Fibroblast of skin of left biceps (primary cell): ENCODE results near the gene ZSWIM1.
A peak's percentile ranks its signal among the peaks of the same experiment; 100 is the strongest.
"Not testable (repeated sequence)": the region's sequence is repeated elsewhere in the genome, so short reads cannot be mapped to it uniquely, and the experiment has no call there.

ENCODE experiments used
- DNase-seq, 2 experiments: peaks; one replicate each; pipeline ENCODE4 v3.0.0-alpha.2; 2013; ENCODE audit warnings: low read depth in 2 of 2

Gene ZSWIM1

DNA sequence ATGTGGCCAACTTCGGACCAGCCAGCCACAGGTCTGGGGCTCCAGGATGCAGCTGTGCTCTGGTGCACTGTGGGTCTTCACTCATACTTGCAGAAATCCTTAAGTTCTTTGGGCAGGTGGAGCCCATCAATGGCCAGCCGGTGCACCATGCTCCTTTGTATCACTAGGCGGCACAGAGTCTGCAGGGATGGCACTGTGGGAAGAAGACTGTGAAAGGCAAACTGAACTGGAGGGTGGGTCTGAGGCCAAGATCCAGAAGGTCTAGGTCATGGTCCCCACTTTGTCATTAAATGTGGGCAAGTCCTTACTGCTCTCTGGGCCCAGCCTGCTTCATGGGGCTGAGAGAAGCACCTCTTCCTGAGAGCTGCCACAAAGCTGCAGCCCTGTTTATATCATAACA, 7.7 kb downstream of the ZSWIM1 start:
- DNase-seq: no peak

DNA sequence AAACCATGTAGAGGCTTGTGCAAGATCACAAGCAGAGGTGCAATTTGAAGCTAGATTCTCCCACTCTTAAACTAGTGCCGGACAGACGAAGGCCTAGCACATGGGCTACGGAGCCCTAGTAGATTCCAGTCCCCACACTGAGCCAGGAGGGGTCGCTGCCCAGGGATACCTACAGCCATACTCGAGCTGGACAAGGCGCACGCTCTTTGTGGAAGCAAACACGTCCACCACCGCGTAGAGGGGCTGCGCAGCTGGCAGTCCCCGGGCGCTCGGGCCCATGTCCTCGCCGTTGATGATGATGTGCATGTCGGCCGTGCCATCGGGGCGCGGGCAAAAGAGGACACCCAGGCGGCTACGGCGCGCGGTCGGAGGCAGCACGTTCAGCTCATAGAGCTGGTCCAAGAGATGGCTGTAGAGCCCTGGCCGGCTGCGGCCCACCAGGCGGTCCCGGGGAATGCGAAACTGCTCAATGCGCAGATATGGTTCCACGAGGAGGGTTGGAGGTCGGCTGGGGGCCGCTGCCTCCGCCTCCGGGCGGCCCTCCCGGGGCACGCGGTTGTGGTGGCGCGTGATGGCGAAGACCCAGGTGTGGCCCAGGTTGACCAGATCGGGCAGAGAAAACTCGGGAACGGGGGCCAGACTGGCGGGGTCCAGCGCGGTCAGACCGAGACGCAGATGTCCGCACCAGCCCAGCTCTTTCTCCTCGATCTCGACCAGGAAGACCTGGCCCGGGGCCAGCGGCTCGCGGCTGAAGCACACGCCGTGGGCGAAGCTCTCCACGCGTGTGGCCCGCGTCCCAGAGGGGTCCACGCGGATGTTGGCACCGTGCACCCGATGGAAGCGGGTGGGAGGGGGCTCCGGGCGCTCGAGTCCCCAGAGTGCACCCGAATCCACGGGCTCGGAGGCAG, 9.3 kb downstream of the ZSWIM1 start:
- DNase-seq: peak; percentile 40 to 45

DNA sequence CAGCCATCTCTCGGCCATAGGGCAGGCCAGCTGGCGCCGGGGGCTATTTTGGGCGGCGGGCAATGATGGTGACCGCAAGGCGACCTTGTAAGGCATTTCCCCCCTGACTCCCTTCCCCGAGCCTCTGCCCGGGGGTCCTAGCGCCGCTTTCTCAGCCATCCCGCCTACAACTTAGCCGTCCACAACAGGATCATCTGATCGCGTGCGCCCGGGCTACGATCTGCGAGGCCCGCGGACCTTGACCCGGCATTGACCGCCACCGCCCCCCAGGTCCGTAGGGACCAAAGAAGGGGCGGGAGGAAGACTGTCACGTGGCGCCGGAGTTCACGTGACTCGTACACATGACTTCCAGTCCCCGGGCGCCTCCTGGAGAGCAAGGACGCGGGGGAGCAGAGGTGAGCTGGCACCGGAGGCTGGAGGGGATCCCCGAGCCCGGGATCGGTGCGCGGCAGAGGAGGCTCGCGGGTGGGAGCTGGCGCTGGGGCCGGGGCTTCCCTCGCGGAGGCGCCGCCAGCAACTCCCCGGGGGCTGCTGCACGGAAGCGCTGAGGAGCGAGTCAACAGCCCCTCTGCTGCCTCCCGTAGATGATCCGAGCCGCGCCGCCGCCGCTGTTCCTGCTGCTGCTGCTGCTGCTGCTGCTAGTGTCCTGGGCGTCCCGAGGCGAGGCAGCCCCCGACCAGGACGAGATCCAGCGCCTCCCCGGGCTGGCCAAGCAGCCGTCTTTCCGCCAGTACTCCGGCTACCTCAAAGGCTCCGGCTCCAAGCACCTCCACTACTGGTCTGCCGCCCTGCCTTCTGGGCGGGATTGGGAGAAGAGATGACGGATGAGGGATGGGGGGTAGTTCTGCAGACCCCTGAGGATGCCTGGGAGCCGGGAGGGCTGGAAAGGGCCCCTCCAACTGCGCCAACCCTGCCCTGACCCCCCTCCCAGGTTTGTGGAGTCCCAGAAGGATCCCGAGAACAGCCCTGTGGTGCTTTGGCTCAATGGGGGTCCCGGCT, 10.3 kb downstream of the ZSWIM1 start, which contains the start of the genes CTSA and NEURL2:
TSS of gene CTSA (plus strand) at position 351 of the 999 bp plus-strand sequence. CDS start at position 585, 234 bp downstream.
TSS of gene NEURL2 (minus strand) at position 224 of the 999 bp plus-strand sequence. CDS start at position 7, 217 bp downstream.
- peak; percentile 77 to 82 for DNase-seq

DNA sequence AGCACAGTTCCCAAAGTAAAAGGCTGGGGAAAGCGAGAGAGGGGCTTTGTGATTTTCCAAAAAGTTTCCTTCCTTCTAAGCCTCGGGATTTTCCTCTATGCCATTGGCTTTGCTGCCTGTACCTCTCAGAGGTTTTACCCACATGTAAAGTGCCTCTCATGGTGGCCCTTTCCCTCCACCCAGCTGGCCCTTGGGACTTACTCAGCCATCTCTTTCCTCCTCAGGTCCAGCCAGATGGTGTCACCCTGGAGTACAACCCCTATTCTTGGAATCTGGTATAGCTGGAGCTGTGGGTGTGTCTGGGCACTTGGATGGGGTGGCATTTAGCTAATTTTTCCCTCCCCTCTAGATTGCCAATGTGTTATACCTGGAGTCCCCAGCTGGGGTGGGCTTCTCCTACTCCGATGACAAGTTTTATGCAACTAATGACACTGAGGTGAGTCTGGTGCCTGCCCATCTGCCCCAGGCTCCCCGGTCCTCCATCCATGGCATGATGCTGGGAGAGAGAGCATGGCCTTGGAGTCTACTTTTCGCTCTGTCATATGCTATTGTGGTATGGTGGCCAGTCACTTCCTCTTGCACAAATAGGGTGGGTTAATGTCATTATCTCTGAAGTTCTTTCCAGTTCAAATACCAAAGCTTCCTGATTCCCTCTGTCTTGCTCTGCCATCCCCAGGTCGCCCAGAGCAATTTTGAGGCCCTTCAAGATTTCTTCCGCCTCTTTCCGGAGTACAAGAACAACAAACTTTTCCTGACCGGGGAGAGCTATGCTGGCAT, 11.2 kb downstream of the ZSWIM1 start:
- no peak for DNase-seq

DNA sequence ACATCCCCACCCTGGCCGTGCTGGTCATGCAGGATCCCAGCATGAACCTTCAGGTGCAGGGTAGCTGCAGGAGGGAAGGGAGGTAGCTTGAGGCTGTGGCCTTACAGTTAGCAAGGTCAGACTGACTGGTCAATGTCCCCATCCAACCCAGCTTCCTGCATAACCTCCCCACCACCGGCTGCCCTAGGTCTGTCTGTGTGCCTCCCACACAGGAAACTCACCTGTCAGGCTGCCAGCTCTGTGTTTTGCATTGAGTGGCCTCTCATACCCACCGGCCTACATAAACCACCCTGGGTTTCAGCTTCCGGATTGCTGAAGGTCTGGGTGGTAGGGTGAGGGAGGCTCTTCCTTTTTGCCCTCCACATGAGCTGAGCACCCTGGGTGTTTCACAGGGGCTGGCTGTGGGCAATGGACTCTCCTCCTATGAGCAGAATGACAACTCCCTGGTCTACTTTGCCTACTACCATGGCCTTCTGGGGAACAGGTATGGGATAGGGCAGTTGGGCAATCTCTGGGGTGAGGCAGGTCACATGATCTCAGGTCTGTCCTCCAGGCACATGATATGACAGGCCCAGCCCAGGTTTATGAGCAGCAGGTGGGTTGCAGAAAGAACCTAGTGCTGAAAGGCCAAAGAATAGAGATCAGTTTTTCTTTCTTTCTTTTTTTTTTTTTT, 11.9 kb downstream of the ZSWIM1 start:
- DNase-seq: no peak

DNA sequence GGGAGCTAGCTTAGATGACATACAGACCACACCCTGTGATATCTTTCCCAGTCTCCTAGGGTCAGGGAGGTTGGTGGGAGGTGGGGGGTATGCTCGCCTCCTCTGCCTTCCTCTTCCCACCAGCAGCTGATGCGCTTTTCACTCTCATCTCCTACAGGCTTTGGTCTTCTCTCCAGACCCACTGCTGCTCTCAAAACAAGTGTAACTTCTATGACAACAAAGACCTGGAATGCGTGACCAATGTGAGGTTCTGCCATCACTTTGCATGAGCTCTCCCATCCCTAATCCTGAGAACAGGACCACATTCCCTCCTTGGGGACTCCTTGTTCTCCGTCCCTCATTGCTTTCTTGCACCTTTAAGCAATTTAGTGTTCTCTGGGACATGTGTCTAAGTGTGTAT, 12.8 kb downstream of the ZSWIM1 start:
- DNase-seq: no peak

DNA sequence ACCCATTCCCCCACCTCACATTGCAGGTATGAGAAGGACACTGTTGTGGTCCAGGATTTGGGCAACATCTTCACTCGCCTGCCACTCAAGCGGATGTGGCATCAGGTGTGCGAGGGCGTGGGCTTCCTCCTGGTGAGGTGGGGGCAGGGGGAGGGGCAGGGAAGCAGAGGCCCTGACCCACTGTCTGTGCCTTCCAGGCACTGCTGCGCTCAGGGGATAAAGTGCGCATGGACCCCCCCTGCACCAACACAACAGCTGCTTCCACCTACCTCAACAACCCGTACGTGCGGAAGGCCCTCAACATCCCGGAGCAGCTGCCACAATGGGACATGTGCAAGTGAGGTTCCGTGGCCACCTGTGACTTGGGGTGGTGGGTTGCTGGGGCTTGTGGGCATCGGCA, 13.8 kb downstream of the ZSWIM1 start:
- DNase-seq: no peak

DNA sequence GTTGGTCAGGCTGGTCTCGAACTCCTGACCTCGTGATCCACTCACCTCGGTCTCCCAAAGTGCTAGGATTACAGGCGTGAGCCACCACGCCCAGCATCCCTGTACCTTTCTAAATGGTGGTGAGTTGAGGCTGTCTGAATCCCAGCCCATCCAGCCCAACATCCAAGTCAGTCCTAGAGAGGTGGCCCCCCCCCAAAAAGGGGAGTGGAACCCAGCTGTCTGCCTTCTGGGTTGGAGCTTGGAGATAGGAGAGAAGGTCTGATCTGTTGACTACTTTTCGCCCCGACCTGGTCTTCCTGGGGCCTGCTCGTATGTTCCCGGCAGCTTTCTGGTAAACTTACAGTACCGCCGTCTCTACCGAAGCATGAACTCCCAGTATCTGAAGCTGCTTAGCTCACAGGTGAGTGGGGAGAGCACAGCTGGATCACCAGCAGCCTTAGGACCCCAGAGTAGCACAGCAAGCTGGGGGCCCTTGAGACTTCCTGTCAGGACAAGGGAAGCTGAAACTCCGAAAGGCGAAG, 15.7 kb downstream of the ZSWIM1 start:
- DNase-seq: no peak

DNA sequence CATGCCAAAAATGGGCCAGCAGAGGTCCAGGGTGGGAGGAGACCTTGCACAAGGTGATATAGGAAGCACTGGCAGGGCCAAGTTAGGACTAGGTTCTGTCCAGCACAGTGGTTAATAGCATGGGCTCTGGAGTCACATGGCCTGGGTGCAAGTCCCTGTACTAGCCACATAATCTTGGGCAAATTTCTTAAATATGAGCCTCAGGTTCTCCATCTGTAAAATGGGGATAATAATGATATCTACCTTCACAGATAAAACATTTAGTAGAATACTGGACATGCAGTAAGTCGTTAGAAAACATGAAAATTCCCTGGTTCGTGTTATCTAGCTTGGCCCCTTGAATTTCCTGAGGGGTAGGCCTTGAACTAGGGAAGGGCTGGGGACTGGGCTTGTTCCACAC, 16.3 kb downstream of the ZSWIM1 start:
- no peak for DNase-seq

DNA sequence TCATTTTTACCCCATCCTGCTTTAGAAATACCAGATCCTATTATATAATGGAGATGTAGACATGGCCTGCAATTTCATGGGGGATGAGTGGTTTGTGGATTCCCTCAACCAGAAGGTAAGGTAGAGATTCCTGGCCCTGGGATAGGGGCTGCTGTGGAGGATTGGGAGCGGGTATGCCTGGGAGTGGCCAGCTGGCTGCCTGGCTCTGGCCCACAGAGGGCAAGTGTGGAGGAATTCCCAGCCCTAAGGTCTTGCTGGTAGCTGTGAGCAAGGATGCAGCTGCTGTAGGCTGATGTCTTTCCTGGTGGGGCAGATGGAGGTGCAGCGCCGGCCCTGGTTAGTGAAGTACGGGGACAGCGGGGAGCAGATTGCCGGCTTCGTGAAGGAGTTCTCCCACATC, 16.7 kb downstream of the ZSWIM1 start:
- DNase-seq: no peak

DNA sequence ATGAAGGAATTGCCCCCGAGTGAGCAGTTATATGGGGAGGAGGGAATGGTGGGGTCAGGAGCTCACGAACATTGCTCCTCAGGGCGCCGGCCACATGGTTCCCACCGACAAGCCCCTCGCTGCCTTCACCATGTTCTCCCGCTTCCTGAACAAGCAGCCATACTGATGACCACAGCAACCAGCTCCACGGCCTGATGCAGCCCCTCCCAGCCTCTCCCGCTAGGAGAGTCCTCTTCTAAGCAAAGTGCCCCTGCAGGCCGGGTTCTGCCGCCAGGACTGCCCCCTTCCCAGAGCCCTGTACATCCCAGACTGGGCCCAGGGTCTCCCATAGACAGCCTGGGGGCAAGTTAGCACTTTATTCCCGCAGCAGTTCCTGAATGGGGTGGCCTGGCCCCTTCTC, 17.3 kb downstream of the ZSWIM1 start:
- no peak for DNase-seq

DNA sequence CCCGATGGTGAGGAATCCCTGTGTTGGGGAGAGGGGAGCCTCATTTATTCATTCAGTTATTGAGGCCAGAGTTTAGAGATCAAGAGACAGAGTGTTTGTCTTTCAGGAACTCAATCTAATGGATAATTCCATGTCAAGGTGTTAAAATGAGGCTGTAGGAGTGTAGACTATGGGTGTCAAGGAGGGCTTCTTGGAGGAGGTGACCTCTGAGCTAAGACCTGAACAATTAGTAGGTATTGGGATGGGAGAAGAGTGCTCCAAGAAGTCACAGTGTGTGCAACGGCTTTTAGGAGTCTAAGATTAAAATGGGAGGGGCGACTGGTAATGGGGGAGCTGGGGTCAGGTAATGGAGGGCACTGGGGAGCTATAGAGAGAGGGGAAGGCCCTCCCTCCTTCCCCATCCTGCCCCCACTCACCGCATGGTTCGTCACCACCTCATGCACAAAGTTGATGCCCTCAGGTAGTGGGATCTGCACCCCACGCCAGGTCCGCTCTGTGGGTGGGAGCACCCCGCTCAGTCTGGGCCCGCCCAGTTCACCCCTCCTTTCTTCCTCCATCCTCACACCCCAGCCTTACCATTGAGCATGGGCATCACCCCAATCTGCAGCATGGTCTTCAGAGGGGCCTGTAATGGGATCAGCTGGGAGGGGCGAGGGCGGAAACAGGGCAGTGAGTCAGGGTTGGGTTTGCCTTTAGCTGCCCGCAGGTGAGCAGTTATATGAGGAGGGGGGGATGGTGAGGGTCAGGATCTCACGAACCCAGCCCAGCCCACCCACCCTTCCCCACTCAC, 18.2 kb downstream of the ZSWIM1 start:
- no peak for DNase-seq

DNA sequence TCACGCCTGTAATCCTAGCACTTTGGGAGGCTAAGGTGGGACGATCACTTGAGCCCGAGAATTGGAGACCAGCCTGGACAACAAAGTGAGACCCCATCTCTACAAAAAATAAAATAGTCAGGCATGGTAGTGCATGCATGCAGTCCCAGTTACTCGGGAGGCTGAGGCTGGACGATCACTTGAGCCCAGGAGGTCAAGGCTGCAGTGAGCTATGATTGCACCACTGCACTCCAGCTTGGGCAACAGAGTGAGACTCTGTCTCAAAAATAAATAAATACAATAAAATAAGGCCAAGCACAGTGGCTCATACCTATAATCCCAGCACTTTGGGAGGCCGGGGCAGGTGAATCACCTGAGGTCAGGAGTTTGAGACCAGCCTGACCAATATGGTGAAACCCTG, 20.3 kb downstream of the ZSWIM1 start:
- DNase-seq: not testable (repeated sequence)

DNA sequence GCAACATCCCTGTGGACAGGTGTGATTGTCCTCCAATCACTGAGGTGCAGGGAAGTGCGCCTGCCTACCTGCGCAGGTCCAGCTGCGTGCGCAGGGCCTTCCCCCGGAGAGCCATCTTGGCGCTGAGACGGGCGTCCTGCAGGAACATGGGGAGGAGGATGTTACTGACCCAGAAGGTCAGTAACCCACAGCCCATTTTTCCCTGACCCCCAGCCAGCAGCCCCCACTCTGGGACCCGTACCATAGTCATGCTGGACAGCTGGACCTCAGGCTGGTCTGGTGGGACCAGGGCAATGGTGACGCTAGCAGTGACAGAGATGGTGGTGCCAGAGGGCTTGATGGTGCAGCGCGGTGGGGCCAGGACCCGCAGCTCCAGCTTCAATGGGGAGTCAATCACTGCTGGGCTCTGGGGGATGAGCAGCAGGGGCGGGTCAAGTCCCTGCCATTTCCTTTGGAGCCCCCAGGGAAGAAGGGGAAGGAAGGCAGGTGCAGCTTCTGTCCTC, 21.2 kb downstream of the ZSWIM1 start:
- no peak for DNase-seq

DNA sequence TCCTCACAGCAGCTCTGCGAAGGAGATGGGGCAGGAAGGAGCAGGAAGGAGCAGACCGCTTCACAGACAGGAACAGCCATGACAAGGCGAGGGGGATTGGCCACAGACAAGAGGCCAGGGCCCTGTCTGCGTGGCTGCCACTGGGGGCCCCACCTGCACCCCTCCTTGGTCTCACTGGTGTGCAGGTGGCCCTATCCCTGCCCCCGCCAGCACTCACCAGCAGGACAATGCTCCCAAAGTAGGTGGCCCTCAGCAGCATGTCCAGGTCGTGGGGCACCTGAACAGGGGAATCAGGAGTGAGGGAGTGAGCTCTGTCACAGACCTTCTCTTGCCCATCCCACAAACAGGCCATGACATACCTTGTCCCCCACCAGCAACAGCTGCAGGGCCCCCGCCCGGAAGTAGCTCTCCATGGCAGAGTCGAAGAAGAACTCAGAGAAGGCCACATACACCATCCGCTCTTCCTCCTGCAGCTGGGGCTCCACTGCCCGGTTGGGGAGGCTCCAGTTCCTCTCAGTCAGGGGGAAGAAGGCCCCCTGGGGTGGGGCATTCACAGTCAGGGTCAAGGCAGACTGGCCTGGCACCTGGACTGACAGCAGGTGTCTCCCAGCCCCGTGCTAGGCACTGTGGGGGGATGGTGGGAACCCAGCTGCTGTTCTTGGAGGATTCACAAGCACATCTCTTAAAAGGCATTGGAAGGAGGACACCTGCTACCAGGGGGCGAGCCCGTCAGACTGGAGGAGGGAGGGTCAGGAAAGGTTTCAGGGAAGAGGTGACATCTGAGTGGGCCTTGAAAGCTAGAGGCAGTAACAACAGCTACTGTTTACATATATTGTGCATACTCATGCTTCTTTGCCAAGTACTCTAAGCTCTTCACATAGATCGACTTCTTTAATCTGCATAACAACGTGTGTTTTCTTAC, 23.8 kb downstream of the ZSWIM1 start:
- no peak for DNase-seq

DNA sequence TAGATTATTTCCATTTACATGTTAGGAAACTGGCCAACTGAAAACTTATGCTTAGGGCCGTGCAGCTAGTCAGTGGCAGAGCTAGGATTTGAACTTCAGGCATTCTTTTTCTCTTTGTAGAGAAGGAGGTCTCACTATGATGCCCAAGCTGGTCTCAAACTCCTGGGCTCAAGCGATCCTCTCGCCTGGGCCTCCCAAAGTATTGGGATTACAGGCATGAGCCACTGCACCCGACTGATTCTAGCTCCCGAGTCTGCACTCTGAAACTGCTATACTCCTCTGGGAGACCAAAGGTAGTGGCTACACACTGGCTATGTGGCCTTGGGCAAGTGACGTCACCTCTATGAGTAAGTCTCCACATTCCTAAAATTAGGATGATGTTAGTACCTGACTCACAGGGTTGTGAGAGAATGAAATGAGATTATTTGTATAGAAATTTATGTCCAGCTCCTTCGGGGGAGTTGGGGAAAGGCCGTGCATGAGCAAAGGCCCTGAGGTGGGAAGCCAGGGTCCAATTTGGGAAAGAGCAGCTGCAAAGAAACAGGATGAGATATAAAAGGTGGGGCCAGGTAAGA, 24.6 kb downstream of the ZSWIM1 start:
- DNase-seq: no peak

DNA sequence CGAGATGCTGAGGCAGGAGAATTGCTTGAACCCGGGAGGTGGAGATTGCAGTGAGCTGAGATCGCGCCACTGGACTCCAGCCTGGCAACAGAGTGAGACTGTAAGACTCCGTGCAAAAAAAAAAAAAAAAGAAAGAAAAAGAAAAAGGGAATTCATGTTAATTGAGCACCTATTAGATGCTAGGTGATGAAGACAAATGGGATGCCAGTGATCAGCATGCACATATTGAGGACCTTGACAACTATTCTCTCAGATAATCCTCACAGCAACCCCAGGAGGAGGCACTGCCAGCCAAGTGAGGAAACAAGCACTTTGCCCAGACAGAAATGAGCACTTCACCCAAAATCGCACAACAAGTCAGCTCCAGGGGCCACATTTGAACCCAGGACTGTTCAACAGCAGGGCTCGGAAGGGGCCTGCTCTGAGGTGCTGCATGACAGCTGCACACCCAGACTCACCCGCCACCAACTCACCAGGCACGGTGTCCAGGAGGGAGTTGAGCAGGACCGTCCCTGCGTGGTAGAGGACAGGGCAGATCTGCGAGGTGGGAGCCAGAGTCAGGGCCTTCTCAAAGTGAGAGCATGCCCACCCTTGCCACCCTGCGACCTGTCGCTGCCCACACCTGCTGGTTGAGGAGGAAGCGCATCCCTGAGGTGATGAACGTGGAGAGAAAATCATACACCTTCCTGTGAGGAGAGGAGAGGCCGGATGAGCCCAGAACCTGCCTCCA, 26.4 kb downstream of the ZSWIM1 start:
- DNase-seq: no peak
